Muscle of arm (tissue), 12 donors: Measurements from ENCODE around the gene TMEM225B. TPM values are rescaled to one million over a fixed set of nuclear protein-coding genes. Genes with fewer than 3 reads are reported as not detected.
"Not testable (repeated sequence)": the region's sequence is repeated elsewhere in the genome, so short reads cannot be mapped to it uniquely, and the experiment has no call there.

ENCODE experiments used
- DNase-seq: peaks from one replicate; pipeline ENCODE4 v3.0.0-alpha.2; 2013
- polyA plus RNA-seq, 12 donors: library from polyadenylated mRNA; unstranded; fragments of 120-200 nt; gene quantifications; one replicate each; pipeline ENCODE4 v1.2.1, GENCODE V29; 2013; ENCODE audit not compliant: insufficient read length in 12 of 12

TMEM225B gene
- polyA plus RNA-seq, 12 donors: 0.42 to 1.0 (median 0.87) TPM; not detected in 3

DNA sequence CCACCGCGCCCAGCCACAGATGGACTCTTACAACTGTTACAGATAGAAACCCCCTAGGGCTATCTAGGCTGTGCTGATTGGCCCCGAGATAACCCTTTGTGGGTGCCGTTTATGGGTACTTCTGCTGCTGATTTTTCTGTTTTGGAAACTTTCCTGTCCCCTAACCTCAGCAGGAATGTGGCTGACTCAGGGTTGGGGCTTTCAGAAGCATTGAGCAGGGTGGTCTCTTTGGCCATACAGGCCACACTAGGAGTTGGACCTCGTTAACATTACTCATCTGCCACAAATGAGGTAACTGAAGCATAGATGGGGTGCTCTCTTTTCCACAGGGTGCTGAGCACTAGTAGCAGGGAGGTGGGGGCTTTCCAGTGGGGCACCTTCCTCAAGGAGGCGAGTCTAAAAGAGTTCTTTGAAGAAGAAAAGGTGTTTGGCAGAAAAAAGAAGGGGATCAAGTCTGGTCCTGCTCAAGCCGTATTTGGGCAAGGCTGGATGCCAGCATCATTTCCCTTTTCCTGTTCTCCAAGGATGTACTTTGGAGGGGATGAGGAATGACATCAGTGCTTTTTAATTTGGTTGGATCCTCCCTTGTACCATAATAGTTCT is 25.1 kb downstream of the TMEM225B start:
- DNase-seq: no peak

DNA sequence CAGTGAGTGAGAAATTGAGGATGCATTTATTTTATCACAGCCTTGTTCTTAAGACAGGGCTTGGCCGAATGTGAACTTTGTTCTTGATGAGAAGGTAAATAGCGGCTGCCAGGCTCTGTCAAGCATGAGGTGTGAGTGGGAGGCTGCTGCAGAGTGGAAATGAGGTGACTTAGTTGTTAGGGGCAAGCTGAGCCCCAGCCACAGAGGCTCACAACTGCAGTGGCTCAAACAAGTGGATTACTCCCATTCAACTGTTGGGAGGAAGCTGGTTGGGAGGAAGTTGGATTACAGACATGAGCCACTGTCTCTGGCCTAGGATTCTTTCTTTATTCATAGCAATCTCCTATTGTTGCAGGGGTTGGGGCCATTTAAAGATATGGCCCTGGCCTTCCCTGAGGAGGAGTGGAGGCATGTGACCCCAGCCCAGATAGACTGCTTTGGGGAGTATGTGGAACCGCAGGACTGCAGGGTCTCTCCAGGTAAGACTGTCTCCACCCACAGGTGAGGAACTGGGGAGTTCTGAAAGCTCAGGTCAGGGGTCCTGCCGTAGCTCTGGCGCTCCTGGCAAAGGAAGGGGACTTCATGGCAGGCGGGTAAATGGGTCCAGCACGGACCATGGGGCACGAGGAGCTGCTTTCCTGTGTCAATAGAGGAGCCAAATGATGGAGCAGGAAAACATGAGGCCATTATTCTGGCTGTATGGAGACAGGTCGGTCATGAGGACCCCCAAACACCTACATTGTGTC is 25.8 kb downstream of the TMEM225B start:
- no peak for DNase-seq

DNA sequence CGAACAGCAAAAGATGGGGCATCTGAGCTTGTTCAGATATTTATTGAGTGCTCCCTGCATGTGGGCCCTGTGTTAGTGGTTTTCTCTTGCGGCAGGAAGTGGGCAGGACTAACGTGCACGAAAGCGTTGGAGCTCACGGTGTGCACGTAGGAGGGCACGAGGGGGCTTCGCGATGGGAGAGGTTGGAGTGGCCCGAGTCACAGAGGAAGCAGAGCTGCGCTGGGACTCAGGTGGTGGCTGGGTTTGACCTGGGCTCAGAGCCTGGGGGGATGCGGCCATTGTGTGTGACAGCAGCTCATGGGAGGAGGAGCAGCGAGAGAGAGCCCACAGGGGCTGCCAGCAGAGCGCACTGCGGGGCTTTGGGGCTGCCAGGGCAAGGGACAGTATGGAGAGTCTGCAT is 26.4 kb downstream of the TMEM225B start:
- no peak for DNase-seq

DNA sequence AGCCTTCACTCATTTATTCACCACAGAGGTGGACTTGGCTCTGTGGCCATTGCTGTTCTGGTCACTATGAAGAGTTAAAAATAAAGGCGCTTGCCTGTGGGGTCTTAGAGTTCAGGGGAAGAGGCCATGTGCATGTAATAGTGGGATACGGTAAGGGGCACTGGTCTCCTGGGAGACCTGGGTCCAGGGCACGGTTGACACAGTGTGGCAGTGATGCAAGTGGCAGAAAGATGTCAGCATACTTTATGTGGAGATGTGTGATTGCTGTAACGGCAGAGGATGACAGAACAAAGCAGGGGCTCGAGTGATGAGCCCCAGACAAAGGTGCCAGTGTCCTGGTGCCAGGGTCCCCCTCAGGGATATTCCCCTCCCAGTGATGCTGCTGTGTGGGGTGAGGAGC is 27.3 kb downstream of the TMEM225B start:
- DNase-seq: no peak

DNA sequence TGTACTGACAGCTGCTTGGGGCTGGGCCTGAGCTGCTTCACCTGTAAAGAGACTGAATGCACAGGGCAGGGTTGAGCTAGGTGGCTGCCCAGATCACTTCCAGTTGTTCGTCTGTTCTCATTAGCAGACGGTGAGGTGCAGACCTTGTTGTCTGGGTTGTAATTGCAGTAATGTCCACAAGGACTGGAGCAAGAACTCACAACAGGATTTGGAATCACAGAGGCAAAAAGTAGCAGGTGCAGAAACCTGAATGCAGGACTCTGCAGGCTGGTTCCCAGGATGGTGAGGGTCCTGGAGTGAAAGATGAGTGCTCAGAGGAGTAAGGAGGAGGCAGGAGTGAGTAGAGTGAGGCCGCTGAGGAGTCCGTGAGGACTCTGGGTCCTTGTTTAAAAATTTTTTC is 27.9 kb downstream of the TMEM225B start:
- no peak for DNase-seq

DNA sequence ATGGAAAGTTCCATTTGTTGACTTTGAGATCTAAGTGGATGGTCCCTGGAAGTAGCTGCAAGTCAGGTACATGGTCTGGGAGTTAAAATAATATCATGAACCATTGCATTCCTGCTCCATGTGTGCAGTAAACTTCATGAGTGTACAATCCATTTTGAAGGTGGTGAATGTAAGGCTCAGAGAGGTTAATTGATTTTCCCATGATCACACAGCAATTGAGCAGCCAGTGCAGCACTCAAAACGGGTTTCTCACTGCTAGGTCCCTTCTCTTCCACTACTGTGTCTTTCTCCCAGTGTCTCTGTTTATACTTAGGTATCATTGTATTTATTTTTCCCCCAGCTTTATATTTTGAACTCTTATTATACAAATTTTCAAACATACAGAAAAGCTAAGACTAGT is 28.6 kb downstream of the TMEM225B start:
- no peak for DNase-seq

DNA sequence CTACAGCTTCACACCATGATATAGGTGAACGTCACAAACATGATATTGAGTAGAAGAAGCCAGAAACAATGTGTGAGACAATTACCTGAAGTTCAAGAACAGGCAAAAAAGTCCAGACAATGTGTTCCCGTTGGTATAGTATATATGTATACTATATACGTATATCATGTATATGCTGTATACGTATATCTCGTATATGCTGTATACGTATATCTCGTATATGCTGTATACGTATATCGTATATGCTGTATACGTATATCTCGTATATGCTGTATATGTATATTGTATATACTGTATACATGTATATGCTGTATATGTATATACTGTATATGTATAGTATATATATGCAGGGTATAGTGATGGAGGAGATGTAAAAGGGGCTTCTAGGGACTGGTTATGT is 29.4 kb downstream of the TMEM225B start:
- no peak for DNase-seq

DNA sequence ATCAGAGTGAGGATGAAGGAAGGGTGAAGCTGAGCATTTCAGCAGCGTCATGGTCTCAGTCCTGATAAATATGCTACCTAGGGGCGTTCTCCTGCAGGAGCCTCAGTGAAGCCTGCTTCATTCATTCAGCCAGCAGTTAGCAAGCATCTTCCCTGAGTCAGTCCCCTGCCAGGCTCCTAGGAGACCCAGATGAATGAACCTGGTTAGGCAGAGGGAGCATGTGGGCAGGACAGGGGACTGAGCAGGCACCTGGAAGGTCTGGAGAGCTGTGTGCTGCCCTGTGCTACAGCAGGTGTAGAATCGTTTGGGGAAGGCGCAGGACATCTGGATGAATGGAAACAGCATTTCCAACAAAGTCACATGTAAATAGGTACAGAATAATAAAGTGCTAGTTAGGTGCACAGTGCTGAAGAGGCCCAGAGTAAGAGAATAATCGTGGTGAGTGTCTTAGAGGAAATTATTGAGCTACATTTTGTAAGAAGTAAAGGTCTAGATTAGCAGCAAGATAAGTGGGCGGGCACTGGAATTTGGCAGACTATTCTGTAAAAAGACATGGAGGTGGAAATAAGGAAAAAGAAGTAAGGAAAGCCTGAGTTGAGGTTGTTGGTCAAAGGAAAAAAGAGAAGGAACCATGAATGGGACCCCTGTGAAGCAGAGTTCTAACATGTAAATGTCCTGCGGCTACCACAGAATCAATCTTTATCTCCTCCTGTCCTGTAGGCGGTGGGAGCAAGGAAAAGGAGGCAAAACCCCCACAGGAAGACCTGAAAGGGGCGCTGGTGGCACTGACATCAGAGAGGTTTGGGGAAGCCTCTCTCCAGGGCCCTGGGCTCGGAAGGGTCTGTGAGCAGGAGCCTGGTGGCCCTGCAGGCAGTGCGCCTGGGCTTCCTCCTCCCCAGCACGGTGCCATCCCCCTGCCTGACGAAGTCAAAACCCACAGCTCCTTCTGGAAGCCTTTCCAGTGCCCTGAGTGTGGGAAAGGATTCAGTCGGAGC is 30.7 kb downstream of the TMEM225B start:
- DNase-seq: no peak

DNA sequence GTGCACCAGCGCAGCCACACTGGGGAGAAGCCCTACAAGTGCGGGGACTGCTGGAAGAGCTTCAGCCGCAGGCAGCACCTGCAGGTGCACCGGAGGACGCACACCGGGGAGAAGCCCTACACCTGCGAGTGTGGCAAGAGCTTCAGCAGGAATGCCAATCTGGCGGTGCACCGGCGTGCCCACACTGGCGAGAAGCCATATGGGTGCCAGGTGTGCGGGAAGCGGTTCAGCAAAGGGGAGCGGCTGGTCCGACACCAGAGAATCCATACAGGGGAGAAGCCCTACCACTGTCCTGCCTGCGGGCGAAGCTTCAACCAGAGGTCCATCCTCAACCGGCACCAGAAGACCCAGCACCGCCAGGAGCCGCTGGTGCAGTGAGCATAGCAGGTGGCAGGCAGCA is 31.6 kb downstream of the TMEM225B start:
- no peak for DNase-seq

DNA sequence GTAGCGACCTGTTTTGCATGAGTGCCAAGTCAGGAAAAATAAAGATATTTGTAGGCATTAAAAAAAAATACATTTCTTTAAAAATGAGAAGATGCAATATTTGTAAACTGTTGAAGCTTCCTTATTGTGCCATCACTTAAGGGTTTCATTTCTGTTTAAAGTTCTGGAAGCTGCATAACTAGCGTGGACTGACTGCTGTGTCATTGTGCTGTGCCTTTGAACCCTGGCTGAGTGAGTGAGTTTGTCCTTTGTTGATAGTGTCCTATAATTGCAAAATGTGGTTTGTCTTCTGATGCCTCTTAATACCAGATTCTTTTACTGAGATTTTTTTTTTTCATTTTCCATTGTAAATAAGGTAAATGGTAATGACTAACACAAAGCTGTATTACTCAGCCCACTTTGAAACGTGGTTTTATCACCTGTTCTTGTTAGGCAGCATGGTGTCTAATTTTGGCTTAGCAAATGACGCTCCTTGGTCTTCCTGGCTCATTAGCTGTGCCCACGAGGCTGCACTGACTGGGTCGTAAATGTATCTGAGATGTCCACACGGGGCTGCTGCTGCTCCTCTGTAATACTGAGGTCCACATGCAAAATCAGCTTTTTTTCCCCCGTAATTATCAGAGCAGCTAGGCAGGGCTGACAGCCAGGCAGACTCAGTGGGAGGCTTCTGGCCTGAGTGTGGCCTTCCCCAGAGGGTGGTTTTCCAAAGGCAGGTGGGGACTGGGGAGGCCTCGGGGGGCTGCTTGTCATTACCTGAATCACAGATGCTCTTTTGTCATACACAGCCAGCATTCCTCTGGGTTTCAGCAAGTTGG is 33.4 kb downstream of the TMEM225B start:
- DNase-seq: no peak

DNA sequence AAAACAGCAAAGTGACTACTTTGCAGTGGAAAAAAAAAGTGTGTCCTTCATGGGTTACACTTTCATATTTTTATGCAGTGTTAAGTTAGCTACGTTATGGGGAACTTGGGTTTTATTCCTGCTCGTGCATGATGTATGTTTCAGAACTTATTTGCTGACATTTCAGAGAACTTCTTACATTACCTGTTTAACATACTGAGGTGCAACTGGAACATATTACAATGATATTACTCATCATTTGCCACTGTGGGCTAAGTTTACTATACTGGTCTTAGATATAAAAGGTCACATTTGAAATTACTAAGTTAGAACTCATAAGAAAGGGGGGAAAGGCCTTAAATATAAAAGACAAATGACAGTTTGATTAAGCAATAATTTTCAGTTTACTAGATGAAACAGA is 39.3 kb downstream of the TMEM225B start:
- not testable (repeated sequence) for DNase-seq

DNA sequence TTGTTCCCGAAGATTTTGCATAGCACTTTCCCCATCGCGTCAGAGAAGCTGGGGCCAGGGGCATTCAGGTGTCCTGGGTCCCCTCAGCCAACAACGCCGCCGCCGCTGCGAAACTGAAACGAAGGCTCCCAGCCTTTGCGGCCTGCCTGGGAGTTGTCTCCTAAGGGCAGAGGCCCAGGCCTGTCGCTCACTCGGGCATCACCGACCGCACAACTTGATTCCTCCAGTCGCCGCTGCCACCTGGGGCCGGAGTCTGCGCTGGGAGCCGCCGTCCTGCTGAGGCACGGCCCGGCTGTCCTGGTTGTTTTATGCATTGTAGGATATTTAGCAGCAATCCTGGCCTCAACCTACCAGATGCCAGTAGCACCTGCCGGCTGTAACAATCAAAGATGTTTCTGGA is 40.7 kb downstream of the TMEM225B start:
- DNase-seq: no peak

DNA sequence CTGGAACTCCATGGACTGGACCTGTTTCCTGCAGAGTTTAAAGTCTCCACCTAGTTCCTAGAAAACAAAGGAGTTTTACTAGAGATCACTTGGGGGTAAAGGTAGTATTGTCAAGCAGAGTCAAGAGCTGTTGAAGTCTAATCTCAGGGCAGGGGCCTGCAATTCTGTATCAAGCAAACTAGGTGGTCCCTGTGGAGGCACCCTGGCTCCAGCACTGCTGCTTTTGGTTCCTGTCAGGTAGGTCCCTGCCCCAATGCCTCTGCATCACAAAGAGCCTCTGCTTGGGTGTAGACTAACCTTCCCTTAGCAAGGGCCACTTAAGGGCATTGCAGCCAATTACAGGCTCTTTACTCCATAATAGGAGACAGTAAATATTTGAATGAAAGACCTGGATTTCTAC is 41.2 kb downstream of the TMEM225B start:
- DNase-seq: no peak

DNA sequence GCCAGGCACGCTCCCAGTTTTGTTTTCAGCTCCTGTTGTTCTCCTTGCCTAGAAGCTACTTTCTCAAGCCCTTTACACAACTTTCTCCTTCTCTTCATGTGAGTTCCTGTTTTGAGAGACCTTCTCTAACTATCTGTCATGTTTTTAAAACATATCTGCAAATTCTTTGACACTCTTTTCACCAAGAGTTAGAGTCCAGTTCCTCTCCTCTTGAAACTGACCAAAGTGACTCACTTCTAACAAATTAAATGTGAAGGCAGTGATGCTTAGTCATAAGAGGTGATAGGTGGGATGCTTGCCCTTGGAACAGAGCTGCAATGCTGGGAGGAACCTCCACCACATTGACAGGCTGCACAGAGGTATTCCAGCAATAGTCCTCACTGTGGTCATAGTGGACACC is 44.0 kb downstream of the TMEM225B start:
- no peak for DNase-seq

DNA sequence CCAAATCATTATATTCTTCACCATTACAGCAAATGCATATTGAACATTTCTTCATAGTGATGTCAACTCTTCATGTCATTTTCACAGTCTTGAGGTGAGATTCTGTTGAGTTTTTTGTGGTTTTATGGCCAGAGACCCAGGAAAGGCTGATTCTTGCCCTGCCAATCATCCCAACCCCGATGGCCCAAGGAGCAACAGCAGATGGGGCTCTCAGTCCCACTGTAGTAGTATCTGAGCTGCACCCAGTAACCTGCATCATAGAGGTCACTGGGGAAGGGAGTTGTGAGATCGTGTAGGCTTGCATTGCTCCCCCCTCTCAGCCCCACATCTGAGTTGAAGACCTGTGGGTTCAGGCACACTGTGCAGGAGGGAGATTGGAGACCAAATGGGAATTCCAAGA is 45.4 kb downstream of the TMEM225B start:
- no peak for DNase-seq

DNA sequence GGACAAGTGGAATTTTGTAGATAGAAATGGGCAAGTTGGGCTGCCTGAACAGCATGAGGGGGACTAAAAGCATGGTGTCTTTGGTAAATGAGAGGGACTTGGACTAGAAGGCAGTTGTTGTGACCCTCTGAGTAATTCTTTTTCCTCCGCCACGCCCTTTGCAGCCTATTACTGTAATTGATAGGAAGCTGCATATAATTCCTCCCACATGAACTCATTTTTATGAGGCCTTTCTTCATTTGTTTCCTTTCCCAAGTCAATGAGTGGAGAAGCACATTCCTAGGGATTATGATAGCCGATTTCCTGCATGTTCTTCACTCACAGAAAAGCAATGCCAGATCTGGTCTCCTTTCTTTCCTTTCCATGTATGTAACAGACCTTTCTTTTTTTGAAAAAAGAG is 46.4 kb downstream of the TMEM225B start:
- DNase-seq: no peak

DNA sequence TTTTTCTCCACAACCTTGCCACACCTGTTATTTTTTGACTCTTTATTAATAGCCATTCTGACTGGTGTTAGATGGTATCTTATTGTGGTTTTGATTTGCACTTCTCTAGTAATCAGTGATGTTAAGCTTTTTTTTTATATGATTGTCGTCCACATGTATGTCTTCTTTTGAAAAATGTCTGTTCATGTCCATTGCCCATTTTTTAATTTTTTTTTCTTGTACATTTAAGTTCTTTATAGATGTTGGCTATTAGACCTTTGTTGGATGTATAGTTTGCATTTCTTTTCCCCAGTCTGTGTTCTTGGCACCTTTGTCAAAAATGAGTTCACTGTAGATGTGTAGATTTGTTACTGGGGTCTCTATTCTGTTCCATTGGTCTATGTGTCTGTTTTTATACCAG is 47.5 kb downstream of the TMEM225B start:
- DNase-seq: no peak

DNA sequence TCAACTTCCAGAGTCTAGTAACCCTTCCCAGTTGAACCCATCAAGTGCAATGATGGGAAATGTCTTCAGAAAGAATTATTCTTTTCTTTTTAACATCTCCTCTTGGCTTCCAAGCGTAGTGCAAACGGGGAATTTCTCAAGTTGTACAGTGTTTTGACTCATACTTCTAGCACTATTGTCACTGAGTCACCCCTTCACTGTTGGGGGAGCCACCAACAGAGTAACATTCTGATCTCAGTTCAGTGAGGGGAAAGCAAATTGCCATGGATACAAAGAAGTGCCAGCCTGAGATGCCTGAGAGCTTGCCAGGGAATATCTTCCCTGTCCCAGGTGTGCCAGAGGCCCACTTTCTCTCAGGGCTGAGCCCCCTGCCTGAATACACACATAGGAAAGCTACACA is 50.8 kb downstream of the TMEM225B start:
- DNase-seq: no peak

DNA sequence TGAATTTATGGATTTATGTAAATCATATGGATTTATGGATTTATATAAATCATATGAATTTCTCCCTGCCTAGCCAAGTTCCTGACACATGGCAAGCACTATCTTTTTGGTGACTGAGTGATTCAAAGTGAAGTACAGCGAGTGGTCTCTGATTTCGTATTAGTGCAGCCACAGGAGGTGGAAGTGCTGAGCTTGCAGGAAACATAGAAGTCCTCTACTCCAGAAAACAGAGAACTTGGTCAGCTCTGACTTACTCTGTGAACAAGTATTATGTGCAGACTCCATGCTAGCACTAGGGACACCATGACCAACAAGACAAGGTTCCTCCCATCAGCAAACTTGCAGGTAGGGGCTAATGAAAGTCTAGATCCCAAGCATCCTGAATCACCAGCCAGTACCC is 53.2 kb downstream of the TMEM225B start:
- no peak for DNase-seq

DNA sequence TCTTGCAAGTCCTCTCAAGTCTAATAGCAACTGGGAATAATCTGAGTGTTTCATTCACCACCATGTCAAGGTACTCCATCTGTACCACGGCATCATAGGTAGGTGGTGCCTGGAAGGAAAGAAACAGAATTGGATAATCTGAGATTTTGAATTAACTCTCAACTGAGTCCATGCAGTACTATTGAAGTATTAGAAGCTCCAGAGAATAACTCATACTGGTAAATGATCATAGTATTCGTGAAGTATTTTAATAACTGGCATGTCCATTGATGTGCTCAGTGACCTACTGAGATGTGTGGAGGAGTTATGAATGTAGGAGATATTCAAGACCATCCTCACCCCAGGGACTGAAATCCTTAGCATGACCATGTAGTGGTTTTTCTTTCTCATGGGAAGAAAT is 54.6 kb downstream of the TMEM225B start:
- no peak for DNase-seq

DNA sequence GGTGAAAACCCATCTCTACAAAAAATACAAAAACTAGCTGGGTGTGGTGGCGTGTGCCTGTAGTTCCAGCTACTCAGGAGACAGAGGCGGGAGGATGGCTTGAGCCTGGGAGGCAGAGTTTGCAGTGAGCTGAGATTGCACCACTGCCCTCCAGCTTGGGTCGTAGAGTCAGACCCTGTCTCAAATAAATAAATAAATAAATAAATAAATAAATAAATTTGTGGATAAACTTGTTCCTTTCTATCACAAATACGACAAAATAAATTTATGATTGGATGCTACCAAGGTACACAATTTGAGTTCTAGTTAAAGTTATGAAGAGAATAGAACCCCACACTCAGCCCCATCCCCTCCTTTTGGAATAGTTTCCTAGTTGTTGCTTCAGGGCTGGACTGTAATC is 55.2 kb downstream of the TMEM225B start:
- not testable (repeated sequence) for DNase-seq

DNA sequence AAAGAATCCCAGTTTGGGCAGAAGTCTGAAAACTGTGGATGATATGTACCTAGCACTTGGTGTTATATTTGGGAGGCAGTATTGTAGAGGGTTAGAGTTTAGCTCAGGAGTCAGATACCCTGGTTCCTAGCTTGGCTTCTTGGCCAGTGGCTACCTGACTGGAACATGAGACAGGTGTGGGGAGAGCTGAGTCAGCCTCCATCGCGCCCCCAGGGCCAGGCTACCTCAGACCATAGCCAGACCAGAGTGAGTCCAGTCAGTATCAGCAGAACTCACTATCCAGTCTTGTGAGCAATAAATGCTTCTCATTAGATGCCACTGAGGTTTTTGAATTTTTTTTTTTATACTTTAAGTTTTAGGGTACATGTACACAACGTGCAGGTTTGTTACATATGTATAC is 55.7 kb downstream of the TMEM225B start:
- no peak for DNase-seq
